HepG2 (cell line): ENCODE data around the gene CAPN10. TPM values are rescaled to one million over a fixed set of nuclear protein-coding genes. Genes with fewer than 3 reads are reported as not detected.

Source experiments
- AKAP8 ChIP-seq: sonication (generic); formaldehyde crosslinking; IDR thresholded peaks from 2 replicates; pipeline ENCODE4 v1.5.1; 2020; ENCODE audit warnings: mild to moderate bottlenecking, missing genetic modification reagents
- ARNT2 ChIP-seq: sonication (generic); formaldehyde crosslinking; IDR thresholded peaks from 2 replicates; pipeline ENCODE4 v1.8.0; 2022; ENCODE audit warnings: mild to moderate bottlenecking, low read depth, missing genetic modification reagents, moderate library complexity
- BRD4 ChIP-seq: sonication (generic); formaldehyde crosslinking; IDR thresholded peaks from 2 replicates; pipeline ENCODE4 v1.4.0; 2020; ENCODE audit warnings: missing genetic modification reagents
- CBX5 ChIP-seq: sonication (generic); formaldehyde crosslinking; IDR thresholded peaks from 2 replicates; pipeline ENCODE4 v1.4.0; 2020; ENCODE audit warnings: missing genetic modification reagents, borderline replicate concordance
- CEBPB ChIP-seq: IDR thresholded peaks from 2 replicates; pipeline ENCODE4 v1.6.1; 2011; ENCODE audit warnings: low read depth, low read length, improper control_type of control experiment, borderline replicate concordance
- EED ChIP-seq: sonication (generic); formaldehyde crosslinking; IDR thresholded peaks from 2 replicates; pipeline ENCODE4 v1.5.0; 2020; ENCODE audit warnings: mild to moderate bottlenecking, missing genetic modification reagents
- ERF ChIP-seq: IDR thresholded peaks from 2 replicates; pipeline ENCODE4 v1.6.1; 2018; ENCODE audit warnings: missing biosample characterization, missing genetic modification reagents
- GMEB2 ChIP-seq: IDR thresholded peaks from 2 replicates; pipeline ENCODE4 v1.6.1; 2016; ENCODE audit warnings: missing biosample characterization, missing genetic modification reagents, low read depth
- HOXA7 ChIP-seq: sonication (generic); formaldehyde crosslinking; IDR thresholded peaks from 2 replicates; pipeline ENCODE4 v1.8.1; 2022; ENCODE audit warnings: mild to moderate bottlenecking, missing genetic modification reagents, moderate library complexity
- KLF13 ChIP-seq: sonication (generic); formaldehyde crosslinking; IDR thresholded peaks from 2 replicates; pipeline ENCODE4 v1.4.0; 2020; ENCODE audit warnings: mild to moderate bottlenecking, missing genetic modification reagents
- MAX ChIP-seq: IDR thresholded peaks from 2 replicates; pipeline ENCODE4 v1.6.1; 2012; ENCODE audit warnings: inconsistent platforms
- MXI1 ChIP-seq: IDR thresholded peaks from 3 replicates; pipeline ENCODE4 v1.6.1; 2012; ENCODE audit warnings: low read depth, low read length, inconsistent platforms, borderline replicate concordance
- MYC ChIP-seq: sonication (generic); formaldehyde crosslinking; IDR thresholded peaks from 2 replicates; pipeline ENCODE4 v1.9.0; 2021; ENCODE audit warnings: missing genetic modification reagents, borderline replicate concordance
- NAIF1 ChIP-seq: sonication (generic); formaldehyde crosslinking; IDR thresholded peaks from 2 replicates; pipeline ENCODE4 v1.5.0; 2020; ENCODE audit warnings: mild to moderate bottlenecking, missing genetic modification reagents, borderline replicate concordance
- NFRKB ChIP-seq: fragments of 450-650 bp; IDR thresholded peaks from 2 replicates; pipeline ENCODE4 v1.6.1; 2017
- RARG ChIP-seq: sonication (generic); formaldehyde crosslinking; IDR thresholded peaks from 2 replicates; pipeline ENCODE4 v1.4.0; 2020; ENCODE audit warnings: low read depth, mild to moderate bottlenecking, missing genetic modification reagents
- TBP ChIP-seq: sonication (generic); formaldehyde crosslinking; IDR thresholded peaks from 2 replicates; pipeline ENCODE4 v1.5.0; 2020; ENCODE audit warnings: missing genetic modification reagents
- ZBTB26 ChIP-seq: IDR thresholded peaks from 2 replicates; pipeline ENCODE4 v1.6.1; 2016; ENCODE audit warnings: missing compliant biosample characterization, missing genetic modification reagents, borderline replicate concordance
- ZC3H4 ChIP-seq: sonication (generic); formaldehyde crosslinking; IDR thresholded peaks from 2 replicates; pipeline ENCODE4 v1.4.0; 2020; ENCODE audit warnings: missing genetic modification reagents, borderline replicate concordance
- ZFP90 ChIP-seq: sonication (generic); formaldehyde crosslinking; IDR thresholded peaks from 2 replicates; pipeline ENCODE4 v1.8.0; 2022; ENCODE audit warnings: missing genetic modification reagents, mild to moderate bottlenecking, inconsistent platforms, borderline replicate concordance
- ZNF354B ChIP-seq: sonication (generic); formaldehyde crosslinking; IDR thresholded peaks from 2 replicates; pipeline ENCODE4 v1.8.0; 2022; ENCODE audit warnings: mild to moderate bottlenecking, missing genetic modification reagents
- ZNF562 ChIP-seq: sonication (generic); formaldehyde crosslinking; IDR thresholded peaks from 2 replicates; pipeline ENCODE4 v1.8.0; 2022; ENCODE audit warnings: missing genetic modification reagents, borderline replicate concordance
- ZNF563 ChIP-seq: sonication (generic); formaldehyde crosslinking; IDR thresholded peaks from 2 replicates; pipeline ENCODE4 v1.8.0; 2022; ENCODE audit warnings: mild to moderate bottlenecking, moderate library complexity, missing genetic modification reagents
- ZNF564 ChIP-seq: sonication (generic); formaldehyde crosslinking; IDR thresholded peaks from 2 replicates; pipeline ENCODE4 v1.8.1; 2023; ENCODE audit warnings: mild to moderate bottlenecking, missing genetic modification reagents
- ZNF703 ChIP-seq: sonication (generic); formaldehyde crosslinking; IDR thresholded peaks from 2 replicates; pipeline ENCODE4 v1.5.1; 2020; ENCODE audit warnings: missing genetic modification reagents, mild to moderate bottlenecking, moderate library complexity, borderline replicate concordance
- ZNF766 ChIP-seq: sonication (generic); formaldehyde crosslinking; IDR thresholded peaks from 2 replicates; pipeline ENCODE4 v1.5.0; 2020; ENCODE audit warnings: missing genetic modification reagents, borderline replicate concordance
- ZSCAN5A ChIP-seq: sonication (generic); formaldehyde crosslinking; IDR thresholded peaks from 2 replicates; pipeline ENCODE4 v1.8.0; 2022; ENCODE audit warnings: mild to moderate bottlenecking, missing genetic modification reagents, borderline replicate concordance
- polyA plus RNA-seq, 8 experiments: library from polyadenylated mRNA; depleted of rRNA in 3 of 8; stranded (reverse) in 7 of 8; unstranded in 1 of 8; fragments of >200 nt; fragmentation: Illumina TruSeq in 4 of 8; extraction: Trizol in 4 of 8; gene quantifications; 2 replicates each; pipeline versions ENCODE4 v1.2.1 to v1.2.3, GENCODE V29; 2011 to 2016; ENCODE audit warnings: low read depth in 4 of 8, missing spikeins in 1 of 8, mixed read lengths in 1 of 8; ENCODE audit not compliant: insufficient read depth in 1 of 8
- total RNA-seq, 5 experiments: library from RNA; depleted of rRNA; stranded (reverse); fragments of >200 nt; fragmentation: Illumina TruSeq; extraction: Trizol; gene quantifications; 2 replicates each; pipeline ENCODE4 v1.2.3, GENCODE V29; 2016; ENCODE audit warnings: low read depth in 1 of 5

The CAPN10 gene
- total and polyA plus RNA-seq, 2 of the 13 experiments (the other 11 are each of a cell fraction or from before 2014, with no cell fraction given), result 27.6 to 32.4 TPM

GRCh38 chr2:240626531-240627300 is 40.2 kb downstream of the CAPN10 start (continued):
- TF ChIP-seq ZC3H4, result no peak
- TF ChIP-seq TBP (CRISPR knock-in tag), result no peak
- no peak for TF ChIP-seq HOXA7 (CRISPR knock-in tag)
- peak; percentile 58; the same call in 1 of the 2 replicates for TF ChIP-seq BRD4 (CRISPR knock-in tag)
- no peak for TF ChIP-seq ZNF562 (CRISPR knock-in tag)
- TF ChIP-seq MAX, result peak; percentile 97
- no peak for TF ChIP-seq KLF13 (CRISPR knock-in tag)
- TF ChIP-seq ZFP90 (CRISPR knock-in tag), result peak; percentile 23; the same call in 1 of the 2 replicates
- TF ChIP-seq ERF, result peak; percentile 88
- TF ChIP-seq ZNF354B (CRISPR knock-in tag), result no peak
- TF ChIP-seq ZNF703 (CRISPR knock-in tag), result 0 out of 2 replicates have a peak, but pooled peaks have one; percentile 58
- no peak for TF ChIP-seq NAIF1 (CRISPR knock-in tag)
- TF ChIP-seq ZNF564 (CRISPR knock-in tag), result 0 out of 2 replicates have a peak, but pooled peaks have one; percentile 38
- TF ChIP-seq CBX5 (CRISPR knock-in tag), result 0 out of 2 replicates have a peak, but pooled peaks have one; percentile 70
- TF ChIP-seq MYC (CRISPR knock-in tag), result peak; percentile 78
- no peak for TF ChIP-seq RARG (CRISPR knock-in tag)
- peak; percentile 80; the same call in 1 of the 2 replicates for TF ChIP-seq ZNF766 (CRISPR knock-in tag)
- no peak; the same call in 1 of the 2 replicates for TF ChIP-seq ARNT2 (CRISPR knock-in tag)
- TF ChIP-seq AKAP8 (CRISPR knock-in tag), result peak; percentile 92
- TF ChIP-seq MXI1, result peak; percentile 59; the same call in 1 of the 3 replicates
- no peak for TF ChIP-seq NFRKB
- no peak for TF ChIP-seq CEBPB
- no peak; the same call in 1 of the 2 replicates for TF ChIP-seq ZBTB26
- TF ChIP-seq EED (CRISPR knock-in tag), result no peak; the same call in 1 of the 2 replicates
- no peak for TF ChIP-seq GMEB2 (CRISPR knock-in tag)
- TF ChIP-seq ZNF563 (CRISPR knock-in tag), result no peak
- no peak for TF ChIP-seq ZSCAN5A
